ENCODE measurements around the gene ITFG1.

Gene ITFG1

DNA sequence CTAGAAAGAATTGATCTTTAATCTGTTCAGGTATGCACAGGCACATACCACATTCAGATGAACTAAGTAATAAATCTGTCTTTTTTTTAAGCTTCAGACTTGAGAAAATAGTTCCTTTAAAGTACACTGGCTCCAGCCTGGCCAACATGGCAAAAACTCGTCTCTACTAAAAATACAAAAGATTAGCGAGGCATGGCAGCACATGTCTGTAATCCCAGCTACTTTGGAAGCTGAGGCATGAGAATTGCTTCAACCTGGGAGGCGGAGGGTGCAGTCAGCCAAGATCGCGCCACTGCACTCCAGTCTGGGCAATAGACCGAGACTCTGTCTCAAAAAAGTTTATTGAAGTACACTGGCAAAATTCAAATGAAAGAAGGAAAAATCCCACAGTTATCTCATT is 206.1 kb downstream of the ITFG1 start (continued):
- TF ChIP-seq, protein P1, sequence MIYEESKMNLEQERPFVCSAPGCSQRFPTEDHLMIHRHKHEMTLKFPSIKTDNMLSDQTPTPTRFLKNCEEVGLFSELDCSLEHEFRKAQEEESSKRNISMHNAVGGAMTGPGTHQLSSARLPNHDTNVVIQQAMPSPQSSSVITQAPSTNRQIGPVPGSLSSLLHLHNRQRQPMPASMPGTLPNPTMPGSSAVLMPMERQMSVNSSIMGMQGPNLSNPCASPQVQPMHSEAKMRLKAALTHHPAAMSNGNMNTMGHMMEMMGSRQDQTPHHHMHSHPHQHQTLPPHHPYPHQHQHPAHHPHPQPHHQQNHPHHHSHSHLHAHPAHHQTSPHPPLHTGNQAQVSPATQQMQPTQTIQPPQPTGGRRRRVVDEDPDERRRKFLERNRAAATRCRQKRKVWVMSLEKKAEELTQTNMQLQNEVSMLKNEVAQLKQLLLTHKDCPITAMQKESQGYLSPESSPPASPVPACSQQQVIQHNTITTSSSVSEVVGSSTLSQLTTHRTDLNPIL (CRISPR knock-in tag; IDR thresholded peaks at IDR 0.05; ENCODE audit: low read depth) = no peak
- TF ChIP-seq GLIS3 (CRISPR knock-in tag; IDR thresholded peaks at IDR 0.05) (no peak), ZFP3 (CRISPR knock-in tag; IDR thresholded peaks at IDR 0.05) (no peak)
- TF ChIP-seq, protein P2, sequence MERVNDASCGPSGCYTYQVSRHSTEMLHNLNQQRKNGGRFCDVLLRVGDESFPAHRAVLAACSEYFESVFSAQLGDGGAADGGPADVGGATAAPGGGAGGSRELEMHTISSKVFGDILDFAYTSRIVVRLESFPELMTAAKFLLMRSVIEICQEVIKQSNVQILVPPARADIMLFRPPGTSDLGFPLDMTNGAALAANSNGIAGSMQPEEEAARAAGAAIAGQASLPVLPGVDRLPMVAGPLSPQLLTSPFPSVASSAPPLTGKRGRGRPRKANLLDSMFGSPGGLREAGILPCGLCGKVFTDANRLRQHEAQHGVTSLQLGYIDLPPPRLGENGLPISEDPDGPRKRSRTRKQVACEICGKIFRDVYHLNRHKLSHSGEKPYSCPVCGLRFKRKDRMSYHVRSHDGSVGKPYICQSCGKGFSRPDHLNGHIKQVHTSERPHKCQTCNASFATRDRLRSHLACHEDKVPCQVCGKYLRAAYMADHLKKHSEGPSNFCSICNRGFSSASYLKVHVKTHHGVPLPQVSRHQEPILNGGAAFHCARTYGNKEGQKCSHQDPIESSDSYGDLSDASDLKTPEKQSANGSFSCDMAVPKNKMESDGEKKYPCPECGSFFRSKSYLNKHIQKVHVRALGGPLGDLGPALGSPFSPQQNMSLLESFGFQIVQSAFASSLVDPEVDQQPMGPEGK (CRISPR knock-in tag; IDR thresholded peaks at IDR 0.05; ENCODE audit: borderline replicate concordance) = no peak

DNA sequence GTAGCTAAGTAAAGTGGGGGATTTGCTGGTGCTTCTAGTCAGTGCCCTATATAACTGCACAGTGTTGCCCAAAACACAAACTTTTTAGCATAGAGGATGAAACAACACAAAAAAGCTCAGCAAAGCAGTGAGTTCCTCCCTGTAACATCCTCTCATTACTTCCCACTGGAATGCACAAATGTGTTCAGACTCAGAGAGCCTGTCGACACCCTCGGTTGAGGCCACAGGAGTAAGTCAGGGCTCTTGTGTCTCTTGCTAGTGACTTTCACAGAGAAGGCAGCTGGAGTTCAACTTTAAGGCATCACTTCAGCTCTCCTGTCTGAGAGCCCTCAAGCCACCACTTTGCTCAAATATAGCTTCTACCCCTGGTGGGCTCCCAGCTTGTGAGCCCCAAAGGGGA is 209.9 kb downstream of the ITFG1 start:
- no peak for TF ChIP-seq GLIS3 (CRISPR knock-in tag; IDR thresholded peaks at IDR 0.05)
- TF ChIP-seq, protein P2 (CRISPR knock-in tag; IDR thresholded peaks at IDR 0.05; ENCODE audit: borderline replicate concordance) = no peak
- TF ChIP-seq ZFP30 (CRISPR knock-in tag; IDR thresholded peaks at IDR 0.05) = no peak
- TF ChIP-seq, protein P1 (CRISPR knock-in tag; IDR thresholded peaks at IDR 0.05; ENCODE audit: low read depth) = no peak
- no peak for TF ChIP-seq OSR1 (CRISPR knock-in tag; IDR thresholded peaks at IDR 0.05)
- no peak for TF ChIP-seq RARB (CRISPR knock-in tag; IDR thresholded peaks at IDR 0.05)
- TF ChIP-seq CSDC2 (CRISPR knock-in tag; IDR thresholded peaks at IDR 0.05) = no peak
- no peak for TF ChIP-seq BACH2 (CRISPR knock-in tag; IDR thresholded peaks at IDR 0.05; ENCODE audit: borderline replicate concordance)
- TF ChIP-seq ZNF8 (CRISPR knock-in tag; IDR thresholded peaks at IDR 0.05) = no peak
- no peak for TF ChIP-seq ESRRG (CRISPR knock-in tag; IDR thresholded peaks at IDR 0.05)
- TF ChIP-seq ZNF565 (CRISPR knock-in tag; conservative IDR thresholded peaks at IDR 0.05; ENCODE audit: low read depth) = no peak
- no peak for TF ChIP-seq TCF4 (CRISPR knock-in tag; IDR thresholded peaks at IDR 0.05; ENCODE audit: borderline replicate concordance)
- no peak for TF ChIP-seq PPARA (CRISPR knock-in tag; IDR thresholded peaks at IDR 0.05; ENCODE audit: borderline replicate concordance)
- no peak for TF ChIP-seq ARNTL (CRISPR knock-in tag; IDR thresholded peaks at IDR 0.05; ENCODE audit: borderline replicate concordance, low read depth)
- no peak for TF ChIP-seq ZC3H10 (CRISPR knock-in tag; IDR thresholded peaks at IDR 0.05)
- TF ChIP-seq, protein P3, sequence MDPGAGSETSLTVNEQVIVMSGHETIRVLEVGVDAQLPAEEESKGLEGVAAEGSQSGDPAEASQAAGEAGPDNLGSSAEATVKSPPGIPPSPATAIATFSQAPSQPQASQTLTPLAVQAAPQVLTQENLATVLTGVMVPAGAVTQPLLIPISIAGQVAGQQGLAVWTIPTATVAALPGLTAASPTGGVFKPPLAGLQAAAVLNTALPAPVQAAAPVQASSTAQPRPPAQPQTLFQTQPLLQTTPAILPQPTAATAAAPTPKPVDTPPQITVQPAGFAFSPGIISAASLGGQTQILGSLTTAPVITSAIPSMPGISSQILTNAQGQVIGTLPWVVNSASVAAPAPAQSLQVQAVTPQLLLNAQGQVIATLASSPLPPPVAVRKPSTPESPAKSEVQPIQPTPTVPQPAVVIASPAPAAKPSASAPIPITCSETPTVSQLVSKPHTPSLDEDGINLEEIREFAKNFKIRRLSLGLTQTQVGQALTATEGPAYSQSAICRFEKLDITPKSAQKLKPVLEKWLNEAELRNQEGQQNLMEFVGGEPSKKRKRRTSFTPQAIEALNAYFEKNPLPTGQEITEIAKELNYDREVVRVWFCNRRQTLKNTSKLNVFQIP (CRISPR knock-in tag; IDR thresholded peaks at IDR 0.05; ENCODE audit: borderline replicate concordance, low read depth) = no peak
- ATAC-seq = no peak

DNA sequence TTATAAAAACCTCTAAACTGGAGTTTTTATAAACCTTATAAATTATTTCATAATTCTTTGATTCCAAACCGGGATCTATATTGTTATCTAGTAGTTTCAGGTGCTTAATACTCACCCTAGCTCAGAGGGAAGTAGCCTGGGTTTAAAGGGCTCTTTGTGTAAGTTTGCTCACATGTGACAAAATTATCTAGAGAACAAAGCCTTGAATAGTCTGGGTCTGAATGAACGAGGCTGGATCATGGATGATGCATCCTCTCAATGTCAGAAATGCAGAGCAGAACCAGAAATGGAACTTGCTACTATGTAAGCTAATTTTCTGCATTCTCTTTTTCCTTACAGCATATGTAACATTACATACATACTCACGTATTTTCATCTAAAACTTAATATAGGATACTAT is 213.2 kb downstream of the ITFG1 start:
- TF ChIP-seq, protein P4, sequence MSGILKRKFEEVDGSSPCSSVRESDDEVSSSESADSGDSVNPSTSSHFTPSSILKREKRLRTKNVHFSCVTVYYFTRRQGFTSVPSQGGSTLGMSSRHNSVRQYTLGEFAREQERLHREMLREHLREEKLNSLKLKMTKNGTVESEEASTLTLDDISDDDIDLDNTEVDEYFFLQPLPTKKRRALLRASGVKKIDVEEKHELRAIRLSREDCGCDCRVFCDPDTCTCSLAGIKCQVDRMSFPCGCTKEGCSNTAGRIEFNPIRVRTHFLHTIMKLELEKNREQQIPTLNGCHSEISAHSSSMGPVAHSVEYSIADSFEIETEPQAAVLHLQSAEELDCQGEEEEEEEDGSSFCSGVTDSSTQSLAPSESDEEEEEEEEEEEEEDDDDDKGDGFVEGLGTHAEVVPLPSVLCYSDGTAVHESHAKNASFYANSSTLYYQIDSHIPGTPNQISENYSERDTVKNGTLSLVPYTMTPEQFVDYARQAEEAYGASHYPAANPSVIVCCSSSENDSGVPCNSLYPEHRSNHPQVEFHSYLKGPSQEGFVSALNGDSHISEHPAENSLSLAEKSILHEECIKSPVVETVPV (CRISPR knock-in tag; IDR thresholded peaks at IDR 0.05) = no peak
- TF ChIP-seq ZNF565 (CRISPR knock-in tag; conservative IDR thresholded peaks at IDR 0.05; ENCODE audit: low read depth) (no peak), SNAI2 (CRISPR knock-in tag; IDR thresholded peaks at IDR 0.05) (no peak), RARB (CRISPR knock-in tag; IDR thresholded peaks at IDR 0.05) (no peak), BACH2 (CRISPR knock-in tag; IDR thresholded peaks at IDR 0.05; ENCODE audit: borderline replicate concordance) (no peak), ZC3H10 (CRISPR knock-in tag; IDR thresholded peaks at IDR 0.05) (no peak), ZFP30 (CRISPR knock-in tag; IDR thresholded peaks at IDR 0.05) (no peak), TCF4 (CRISPR knock-in tag; IDR thresholded peaks at IDR 0.05; ENCODE audit: borderline replicate concordance) (no peak), ARNTL (CRISPR knock-in tag; IDR thresholded peaks at IDR 0.05; ENCODE audit: borderline replicate concordance, low read depth) (no peak), ISL1 (CRISPR knock-in tag; IDR thresholded peaks at IDR 0.05) (no peak), ESRRG (CRISPR knock-in tag; IDR thresholded peaks at IDR 0.05) (no peak)
- TF ChIP-seq, protein P1 (CRISPR knock-in tag; IDR thresholded peaks at IDR 0.05; ENCODE audit: low read depth) = no peak
- TF ChIP-seq, protein P2 (CRISPR knock-in tag; IDR thresholded peaks at IDR 0.05; ENCODE audit: borderline replicate concordance) = no peak
- no peak for ATAC-seq
